CD4-positive, alpha-beta T cell (primary cell): ENCODE data around the gene ARIH2. TPM values are rescaled to one million over a fixed set of nuclear protein-coding genes. Genes with fewer than 3 reads are reported as not detected.
A peak's percentile ranks its signal among the peaks of the same experiment; 100 is the strongest.

Source experiments
- ATAC-seq: fragments of 200-7000 bp; cut with Tn5 transposase; one replicate; pipeline ENCODE4 v1.10.0; 2022; ENCODE audit warnings: mild to moderate bottlenecking; ENCODE audit not compliant: poor library complexity
- CTCF ChIA-PET: fragments of 350-600 bp; sonication (Branson Sonifier 250); formaldehyde crosslinking; loops from one replicate; lab custom pipeline; 2021; ENCODE audit warnings: antibody characterized with exemption, inconsistent platforms; lab: Charles Lee
- POLR2A ChIA-PET: fragments of 350-600 bp; sonication (Branson Sonifier 250); formaldehyde crosslinking; loops from one replicate; lab custom pipeline; 2021; ENCODE audit warnings: antibody characterized with exemption, inconsistent platforms; lab: Charles Lee
- DNase-seq, 14 experiments: peaks; one replicate each; pipeline ENCODE4 v3.0.0-alpha.2; 2013 to 2020; ENCODE audit warnings: mixed read lengths in 2 of 14
- H3K27ac ChIP-seq, 2 donors: one replicate each; pipeline versions ENCODE4 v1.5.1 to v1.7.0; 2013; ENCODE audit warnings: low read length in 2 of 2, low read depth in 1 of 2, mild to moderate bottlenecking in 1 of 2
- H3K27me3 ChIP-seq, 2 experiments: 1 replicate in 1 of 2; 2 replicates in 1 of 2; pipeline versions ENCODE4 v1.6.1 to v1.7.0; 2013; ENCODE audit warnings: low read length in 2 of 2, control low read depth in 1 of 2, mild to moderate bottlenecking in 1 of 2, moderate library complexity in 1 of 2; ENCODE audit not compliant: insufficient read depth in 2 of 2, control insufficient read depth in 1 of 2
- H3K36me3 ChIP-seq: one replicate; pipeline ENCODE4 v1.6.1; 2013; ENCODE audit warnings: low read length, control low read depth; ENCODE audit not compliant: insufficient read depth
- H3K4me1 ChIP-seq: one replicate; pipeline ENCODE4 v1.6.1; 2013; ENCODE audit warnings: low read length, control low read depth; ENCODE audit not compliant: insufficient read depth
- H3K4me3 ChIP-seq: one replicate; pipeline ENCODE4 v1.5.1; 2013; ENCODE audit warnings: mild to moderate bottlenecking, low read length, moderate library complexity
- H3K9me3 ChIP-seq, 2 experiments: 1 replicate in 1 of 2; 2 replicates in 1 of 2; pipeline versions ENCODE4 v1.6.1 to v1.7.0; 2013; ENCODE audit warnings: low read length in 2 of 2, mild to moderate bottlenecking in 2 of 2, control low read depth in 1 of 2, moderate library complexity in 1 of 2; ENCODE audit not compliant: control insufficient read depth in 1 of 2, insufficient read depth in 1 of 2
- H3K27ac Mint-ChIP-seq: one replicate; pipeline ENCODE4 v1.8.0; 2020; ENCODE audit warnings: mixed read lengths
- H3K27me3 Mint-ChIP-seq: one replicate; pipeline ENCODE4 v1.8.0; 2021; ENCODE audit warnings: mixed read lengths
- H3K36me3 Mint-ChIP-seq: one replicate; pipeline ENCODE4 v1.8.0; 2021; ENCODE audit warnings: low read depth, mixed read lengths
- H3K4me1 Mint-ChIP-seq: one replicate; pipeline ENCODE4 v1.8.0; 2021; ENCODE audit warnings: low read depth, mixed read lengths
- H3K4me3 Mint-ChIP-seq: one replicate; pipeline ENCODE4 v1.8.0; 2020; ENCODE audit warnings: mild to moderate bottlenecking, mixed read lengths
- H3K9me3 Mint-ChIP-seq: one replicate; pipeline ENCODE4 v1.8.0; 2020; ENCODE audit warnings: mixed read lengths
- intact Hi-C, 2 experiments: fragments of 100-400 bp; cut with DNase I in 1 of 2; cut with micrococcal nuclease in 1 of 2; formaldehyde crosslinking; loops; one replicate each; pipeline versions ENCODE4 v1.15.1 to v1.9.0; 2023 to 2025; cut with DNase I, micrococcal nuclease
- total RNA-seq, 174 experiments: library from RNA in 2 of 174; stranded (reverse) in 2 of 174; gene quantifications; one replicate each; pipeline ENCODE4 v1.2.3 and lab custom pipeline; 2021 to 2026
- TF ChIP-seq, protein P1 (sequence below): fragments of 200-600 bp; IDR thresholded peaks from one replicate; pipeline ENCODE4 v1.8.0; 2022; ENCODE audit warnings: antibody characterized with exemption, mild to moderate bottlenecking

The ARIH2 gene
- total RNA-seq, 2 experiments from 2014 or later: 182 TPM

GRCh38 chr3:49012441-49013017 lies 93.9 kb downstream of the ARIH2 start:
- CTCF ChIA-PET: interaction anchor here (0.6 to 6.5 kb wide), 4 partner anchors 9 to 50 kb away, joined by 3 to 53 read pairs (median 4); partner anchors contain the start of gene P4HTM
- H3K27me3 Mint-ChIP-seq: no peaks in the 10 kb centered on the region
- DNase-seq (no peak), ATAC-seq (no peak)
- H3K4me1 Mint-ChIP-seq: peaks cover 25% of the 10 kb centered on the region
- H3K4me3 Mint-ChIP-seq: no peak overlapping the region
- H3K27ac Mint-ChIP-seq: no peak overlapping the region
- H3K36me3 ChIP-seq: peaks cover 42% of the 10 kb centered on the region
- no peak overlapping the region for H3K4me3 ChIP-seq
- intact Hi-C loops: loop anchor here in 1 of 2 experiments (5.0 kb wide), 1 partner anchor 295 kb away; the partner anchor contains the start of gene IP6K2
- no peaks in the 10 kb centered on the region for H3K9me3 Mint-ChIP-seq
- TF ChIP-seq, protein P1, sequence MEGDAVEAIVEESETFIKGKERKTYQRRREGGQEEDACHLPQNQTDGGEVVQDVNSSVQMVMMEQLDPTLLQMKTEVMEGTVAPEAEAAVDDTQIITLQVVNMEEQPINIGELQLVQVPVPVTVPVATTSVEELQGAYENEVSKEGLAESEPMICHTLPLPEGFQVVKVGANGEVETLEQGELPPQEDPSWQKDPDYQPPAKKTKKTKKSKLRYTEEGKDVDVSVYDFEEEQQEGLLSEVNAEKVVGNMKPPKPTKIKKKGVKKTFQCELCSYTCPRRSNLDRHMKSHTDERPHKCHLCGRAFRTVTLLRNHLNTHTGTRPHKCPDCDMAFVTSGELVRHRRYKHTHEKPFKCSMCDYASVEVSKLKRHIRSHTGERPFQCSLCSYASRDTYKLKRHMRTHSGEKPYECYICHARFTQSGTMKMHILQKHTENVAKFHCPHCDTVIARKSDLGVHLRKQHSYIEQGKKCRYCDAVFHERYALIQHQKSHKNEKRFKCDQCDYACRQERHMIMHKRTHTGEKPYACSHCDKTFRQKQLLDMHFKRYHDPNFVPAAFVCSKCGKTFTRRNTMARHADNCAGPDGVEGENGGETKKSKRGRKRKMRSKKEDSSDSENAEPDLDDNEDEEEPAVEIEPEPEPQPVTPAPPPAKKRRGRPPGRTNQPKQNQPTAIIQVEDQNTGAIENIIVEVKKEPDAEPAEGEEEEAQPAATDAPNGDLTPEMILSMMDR: no peak
- peaks cover 20% of the 10 kb centered on the region for H3K4me1 ChIP-seq
- H3K27me3 ChIP-seq: no peaks in the 10 kb centered on the region
- H3K9me3 ChIP-seq: no peaks in the 10 kb centered on the region
- POLR2A ChIA-PET: interaction anchor here (1.2 to 2.3 kb wide), 4 partner anchors 9 to 25 kb away, joined by 3 to 13 read pairs (median 4); partner anchors contain the start of genes IMPDH2 and NDUFAF3
- H3K36me3 Mint-ChIP-seq: peaks cover 54% of the 10 kb centered on the region
- H3K27ac ChIP-seq: no peak overlapping the region

DNA sequence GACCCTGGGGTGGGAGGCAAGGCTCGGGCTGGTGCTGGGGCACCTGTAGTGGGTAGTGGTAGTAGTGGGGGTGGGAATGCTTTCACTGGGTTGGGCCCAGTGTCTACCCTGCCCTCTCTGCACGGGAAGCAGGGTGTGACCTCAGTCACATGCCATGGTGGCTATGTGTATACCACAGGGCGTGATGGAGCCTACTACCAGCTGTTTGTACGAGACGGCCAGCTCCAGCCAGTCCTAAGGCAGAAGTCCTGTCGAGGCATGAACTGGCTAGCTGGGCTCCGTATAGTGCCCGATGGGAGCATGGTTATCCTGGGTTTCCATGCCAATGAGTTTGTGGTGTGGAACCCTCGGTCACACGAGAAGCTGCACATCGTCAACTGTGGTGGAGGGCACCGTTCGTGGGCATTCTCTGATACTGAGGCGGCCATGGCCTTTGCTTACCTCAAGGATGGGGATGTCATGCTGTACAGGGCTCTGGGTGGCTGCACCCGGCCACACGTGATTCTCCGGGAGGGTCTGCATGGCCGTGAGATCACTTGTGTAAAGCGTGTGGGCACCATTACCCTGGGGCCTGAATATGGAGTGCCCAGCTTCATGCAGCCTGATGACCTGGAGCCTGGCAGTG lies 94.6 kb downstream of the ARIH2 start:
- H3K36me3 Mint-ChIP-seq: peaks cover 48% of the 10 kb centered on the region
- intact Hi-C loops: loop anchor here in 1 of 2 experiments (5.0 kb wide), 1 partner anchor 296 kb away; the partner anchor contains the start of gene IP6K2
- no peaks in the 10 kb centered on the region for H3K9me3 Mint-ChIP-seq
- no peaks in the 10 kb centered on the region for H3K27me3 Mint-ChIP-seq
- peaks cover 21% of the 10 kb centered on the region for H3K4me1 Mint-ChIP-seq
- Histone ChIP-seq H3K9me3 (no peaks in the 10 kb centered on the region), H3K27ac (no peak overlapping the region), H3K36me3 (peaks cover 42% of the 10 kb centered on the region), H3K4me1 (peaks cover 18% of the 10 kb centered on the region), H3K4me3 (no peak overlapping the region), H3K27me3 (no peaks in the 10 kb centered on the region)
- ATAC-seq (no peak), DNase-seq (no peak)
- H3K27ac Mint-ChIP-seq: no peak overlapping the region
- no peak overlapping the region for H3K4me3 Mint-ChIP-seq
- ChIA-PET CTCF (interaction anchor here (1.2 to 6.5 kb wide), 3 partner anchors 8 to 81 kb away, joined by 3 to 53 read pairs (median 6); partner anchors contain the start of genes P4HTM and QRICH1), POLR2A (interaction anchor here (0.6 to 2.3 kb wide), 4 partner anchors 8 to 25 kb away, joined by 3 to 13 read pairs (median 4); partner anchors contain the start of genes IMPDH2 and NDUFAF3)
- TF ChIP-seq, protein P1: no peak

- intact Hi-C loops: loop anchor here in 1 of 2 experiments (5.0 kb wide), 1 partner anchor 297 kb away; the partner anchor contains the start of gene IP6K2
- H3K36me3 Mint-ChIP-seq: peaks cover 45% of the 10 kb centered on the region
- Histone ChIP-seq H3K4me1 (peaks cover 19% of the 10 kb centered on the region), H3K36me3 (peaks cover 42% of the 10 kb centered on the region), H3K9me3 (no peaks in the 10 kb centered on the region), H3K27me3 (no peaks in the 10 kb centered on the region), H3K4me3 (no peak overlapping the region), H3K27ac (no peak overlapping the region)
- TF ChIP-seq, protein P1: peak; percentile 46
- ChIA-PET CTCF (interaction anchor here (0.5 to 6.5 kb wide), 3 partner anchors 25 to 80 kb away, joined by 3 to 53 read pairs (median 6); partner anchors contain the start of genes P4HTM and QRICH1), POLR2A (interaction anchor here (0.6 to 1.6 kb wide), 3 partner anchors 16 to 26 kb away, joined by 3 to 4 read pairs (median 3); partner anchors contain the start of gene IMPDH2)
- peaks cover 24% of the 10 kb centered on the region for H3K4me1 Mint-ChIP-seq
- peak; percentile 37 for ATAC-seq
- H3K9me3 Mint-ChIP-seq: no peaks in the 10 kb centered on the region
- H3K4me3 Mint-ChIP-seq: peak overlapping the region; percentile 15
- peak in 12 of 14 experiments; percentile 30 to 74 (median 46) for DNase-seq
- no peak overlapping the region for H3K27ac Mint-ChIP-seq
- no peaks in the 10 kb centered on the region for H3K27me3 Mint-ChIP-seq
These were observed 95.4 kb downstream of the ARIH2 start for GRCh38 chr3:49013738-49014660.
